ENCODE measurements around the gene UNC5C.

The UNC5C gene

DNA sequence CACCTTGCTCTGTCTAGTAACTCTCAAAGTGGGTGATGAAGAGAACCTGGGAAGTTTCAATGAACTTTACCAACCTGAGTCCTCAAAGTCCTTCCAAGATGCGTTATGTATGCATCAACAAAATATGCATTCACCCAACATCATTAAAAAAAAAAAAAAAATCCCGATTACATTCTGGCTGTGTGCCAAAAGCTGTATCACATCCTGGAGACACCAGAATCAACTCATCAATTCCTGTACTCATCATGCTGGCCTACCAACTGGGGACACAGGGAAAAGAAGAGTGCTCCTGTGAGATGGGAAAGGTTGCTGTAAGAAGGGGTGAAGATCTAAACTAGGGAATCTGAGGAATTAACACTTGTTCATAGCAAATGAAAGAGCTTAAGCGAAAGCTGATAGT, 16.5 kb downstream of the UNC5C start:
- no peaks in the 10 kb centered on the region for H3K79me1 ChIP-seq (ENCODE audit: low read length)
- H3K79me2 ChIP-seq (ENCODE audit: control insufficient read depth, insufficient read depth, low read length), result no peaks in the 10 kb centered on the region
- no peak overlapping the region for H3K4me2 ChIP-seq (ENCODE audit: low read length)
- DNase-seq, result no peak
- H3K27me3 ChIP-seq (ENCODE audit: insufficient read depth, low read length, poor library complexity), result no peaks in the 10 kb centered on the region
- no peak overlapping the region for H2AK5ac ChIP-seq (ENCODE audit: low read length)
- no peak overlapping the region for H3K4ac ChIP-seq (ENCODE audit: low read depth, low read length)
- no peaks in the 10 kb centered on the region for H3K4me1 ChIP-seq (ENCODE audit: control insufficient read depth, low read depth, low read length)
- no peak overlapping the region for H4K5ac ChIP-seq (ENCODE audit: low read length)
- H3K23ac ChIP-seq (ENCODE audit: low read length), result no peak overlapping the region
- no peaks in the 10 kb centered on the region for H3K36me3 ChIP-seq (ENCODE audit: control insufficient read depth, insufficient read depth, low read length)
- no peak overlapping the region for H2BK5ac ChIP-seq (ENCODE audit: low read length)
- H2BK120ac ChIP-seq (ENCODE audit: low read depth, low read length), result no peak overlapping the region
- H3K18ac ChIP-seq (ENCODE audit: low read length), result no peak overlapping the region
- no peak overlapping the region for H4K8ac ChIP-seq (ENCODE audit: low read depth, low read length)
- no CpG with 5 or more reads among the region's 3 CpGs for WGBS (ENCODE audit: extremely low coverage, insufficient coverage, low lambda C conversion rate)
- no peak overlapping the region for H3K4me3 ChIP-seq (ENCODE audit: low read length)
- H3K27ac ChIP-seq (ENCODE audit: low read depth, low read length), result no peak overlapping the region
- H3K56ac ChIP-seq (ENCODE audit: low read length), result no peak overlapping the region
- H2BK15ac ChIP-seq (replicated peaks; ENCODE audit: low read depth), result no peak overlapping the region
- no peak overlapping the region for H3K9ac ChIP-seq (ENCODE audit: low read length)

DNA sequence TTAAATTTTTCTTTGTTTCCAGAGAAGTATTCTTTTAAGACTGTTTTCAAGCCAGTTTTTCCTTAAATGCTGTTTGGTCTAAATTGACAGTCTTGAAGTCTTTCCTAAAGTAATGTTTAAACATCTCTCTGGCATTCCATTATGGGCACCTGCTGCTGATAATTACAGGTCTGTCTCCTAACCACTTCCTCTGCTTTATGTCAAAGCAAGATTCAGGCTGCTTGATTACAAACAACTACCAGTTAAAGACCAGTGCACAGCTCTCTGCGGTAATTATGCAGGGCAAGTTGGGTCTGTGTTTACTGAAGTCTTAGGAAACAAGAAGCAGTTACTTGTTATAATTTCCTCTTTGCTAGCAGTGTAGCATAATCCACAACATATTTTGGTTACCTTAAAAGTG, 17.6 kb downstream of the UNC5C start:
- no CpG with 5 or more reads among the region's 1 CpG for WGBS (ENCODE audit: extremely low coverage, insufficient coverage, low lambda C conversion rate)
- DNase-seq, result no peak
- Histone ChIP-seq H2BK5ac (ENCODE audit: low read length) (no peak overlapping the region), H3K4me1 (ENCODE audit: control insufficient read depth, low read depth, low read length) (no peaks in the 10 kb centered on the region), H3K79me2 (ENCODE audit: control insufficient read depth, insufficient read depth, low read length) (no peaks in the 10 kb centered on the region), H3K27me3 (ENCODE audit: insufficient read depth, low read length, poor library complexity) (no peaks in the 10 kb centered on the region), H3K23ac (ENCODE audit: low read length) (no peak overlapping the region), H3K4me2 (ENCODE audit: low read length) (no peak overlapping the region), H3K9ac (ENCODE audit: low read length) (no peak overlapping the region), H2AK5ac (ENCODE audit: low read length) (no peak overlapping the region), H3K4me3 (ENCODE audit: low read length) (no peak overlapping the region), H2BK15ac (replicated peaks; ENCODE audit: low read depth) (no peak overlapping the region), H3K27ac (ENCODE audit: low read depth, low read length) (no peak overlapping the region), H3K18ac (ENCODE audit: low read length) (no peak overlapping the region), H4K8ac (ENCODE audit: low read depth, low read length) (no peak overlapping the region), H3K4ac (ENCODE audit: low read depth, low read length) (no peak overlapping the region), H3K36me3 (ENCODE audit: control insufficient read depth, insufficient read depth, low read length) (no peaks in the 10 kb centered on the region), H4K5ac (ENCODE audit: low read length) (no peak overlapping the region), H3K79me1 (ENCODE audit: low read length) (no peaks in the 10 kb centered on the region), H2BK120ac (ENCODE audit: low read depth, low read length) (no peak overlapping the region), H3K56ac (ENCODE audit: low read length) (no peak overlapping the region)

DNA sequence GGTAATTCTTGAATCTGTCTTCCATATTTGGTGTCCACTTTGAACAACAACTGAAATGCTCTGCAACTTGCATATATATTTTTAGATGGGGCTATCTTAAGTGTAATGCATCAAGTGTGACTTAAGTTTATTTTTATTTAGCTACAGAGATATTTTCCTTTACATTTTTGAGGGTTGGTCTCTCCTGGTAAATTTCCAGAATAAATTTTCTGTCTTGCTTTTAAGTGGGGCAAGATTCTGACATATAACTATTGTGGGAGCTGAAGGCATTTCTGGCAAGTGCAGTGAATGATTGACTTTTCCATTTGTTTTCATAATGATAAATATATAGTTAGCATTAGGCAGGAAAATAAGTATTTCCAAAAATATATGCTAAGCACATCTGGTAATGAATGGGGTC, 18.8 kb downstream of the UNC5C start:
- H3K23ac ChIP-seq (ENCODE audit: low read length), result no peak overlapping the region
- H3K4me2 ChIP-seq (ENCODE audit: low read length), result no peak overlapping the region
- no peak overlapping the region for H4K5ac ChIP-seq (ENCODE audit: low read length)
- H2BK5ac ChIP-seq (ENCODE audit: low read length), result no peak overlapping the region
- DNase-seq, result no peak
- H2BK120ac ChIP-seq (ENCODE audit: low read depth, low read length), result no peak overlapping the region
- H4K8ac ChIP-seq (ENCODE audit: low read depth, low read length), result no peak overlapping the region
- H3K27ac ChIP-seq (ENCODE audit: low read depth, low read length), result no peak overlapping the region
- H2AK5ac ChIP-seq (ENCODE audit: low read length), result no peak overlapping the region
- no peaks in the 10 kb centered on the region for H3K79me1 ChIP-seq (ENCODE audit: low read length)
- H2BK15ac ChIP-seq (replicated peaks; ENCODE audit: low read depth), result no peak overlapping the region
- no peak overlapping the region for H3K9ac ChIP-seq (ENCODE audit: low read length)
- H3K4me3 ChIP-seq (ENCODE audit: low read length), result no peak overlapping the region
- no peak overlapping the region for H3K18ac ChIP-seq (ENCODE audit: low read length)
- H3K56ac ChIP-seq (ENCODE audit: low read length), result no peak overlapping the region
- no peaks in the 10 kb centered on the region for H3K4me1 ChIP-seq (ENCODE audit: control insufficient read depth, low read depth, low read length)
- no peaks in the 10 kb centered on the region for H3K27me3 ChIP-seq (ENCODE audit: insufficient read depth, low read length, poor library complexity)
- H3K36me3 ChIP-seq (ENCODE audit: control insufficient read depth, insufficient read depth, low read length), result no peaks in the 10 kb centered on the region
- H3K79me2 ChIP-seq (ENCODE audit: control insufficient read depth, insufficient read depth, low read length), result no peaks in the 10 kb centered on the region
- no peak overlapping the region for H3K4ac ChIP-seq (ENCODE audit: low read depth, low read length)

DNA sequence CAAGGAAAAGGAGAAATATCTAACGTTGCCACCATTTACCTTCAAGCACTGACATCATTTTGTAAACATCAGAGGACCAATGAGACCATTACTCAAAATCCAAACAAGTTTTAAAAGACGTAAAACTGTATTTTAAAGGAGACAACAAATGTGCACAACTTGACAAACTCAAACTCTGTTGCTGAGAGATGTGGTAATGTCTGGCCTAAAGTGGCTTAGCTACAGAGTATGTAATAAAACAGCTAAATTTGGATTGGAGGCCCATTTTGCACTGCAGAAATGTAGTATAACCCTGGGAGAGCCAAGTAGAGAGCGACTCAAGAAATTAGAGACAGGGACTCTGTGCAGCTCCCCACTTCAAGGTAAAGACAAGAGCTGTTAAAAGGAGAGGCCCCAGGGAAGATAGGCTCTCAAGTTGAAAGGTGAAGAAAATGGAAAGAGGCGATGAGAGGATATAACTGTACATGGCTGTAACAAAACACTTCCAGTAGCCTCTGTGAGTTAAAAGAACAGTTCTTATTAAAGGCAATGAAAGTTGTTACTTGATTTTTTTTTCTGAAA, 20.3 kb downstream of the UNC5C start:
- H4K8ac ChIP-seq (ENCODE audit: low read depth, low read length), result no peak overlapping the region
- no peaks in the 10 kb centered on the region for H3K36me3 ChIP-seq (ENCODE audit: control insufficient read depth, insufficient read depth, low read length)
- no peak overlapping the region for H3K4me2 ChIP-seq (ENCODE audit: low read length)
- no peaks in the 10 kb centered on the region for H3K79me1 ChIP-seq (ENCODE audit: low read length)
- no peak overlapping the region for H2BK5ac ChIP-seq (ENCODE audit: low read length)
- no peak overlapping the region for H3K4me3 ChIP-seq (ENCODE audit: low read length)
- no peaks in the 10 kb centered on the region for H3K4me1 ChIP-seq (ENCODE audit: control insufficient read depth, low read depth, low read length)
- H2BK15ac ChIP-seq (replicated peaks; ENCODE audit: low read depth), result no peak overlapping the region
- no peak overlapping the region for H3K56ac ChIP-seq (ENCODE audit: low read length)
- H3K18ac ChIP-seq (ENCODE audit: low read length), result no peak overlapping the region
- H3K79me2 ChIP-seq (ENCODE audit: control insufficient read depth, insufficient read depth, low read length), result no peaks in the 10 kb centered on the region
- H3K4ac ChIP-seq (ENCODE audit: low read depth, low read length), result no peak overlapping the region
- no peaks in the 10 kb centered on the region for H3K27me3 ChIP-seq (ENCODE audit: insufficient read depth, low read length, poor library complexity)
- no peak overlapping the region for H4K5ac ChIP-seq (ENCODE audit: low read length)
- H2AK5ac ChIP-seq (ENCODE audit: low read length), result no peak overlapping the region
- WGBS (ENCODE audit: extremely low coverage, insufficient coverage, low lambda C conversion rate), result no CpG with 5 or more reads among the region's 4 CpGs
- H2BK120ac ChIP-seq (ENCODE audit: low read depth, low read length), result no peak overlapping the region
- no peak overlapping the region for H3K27ac ChIP-seq (ENCODE audit: low read depth, low read length)
- DNase-seq, result no peak
- H3K23ac ChIP-seq (ENCODE audit: low read length), result no peak overlapping the region
- H3K9ac ChIP-seq (ENCODE audit: low read length), result no peak overlapping the region

DNA sequence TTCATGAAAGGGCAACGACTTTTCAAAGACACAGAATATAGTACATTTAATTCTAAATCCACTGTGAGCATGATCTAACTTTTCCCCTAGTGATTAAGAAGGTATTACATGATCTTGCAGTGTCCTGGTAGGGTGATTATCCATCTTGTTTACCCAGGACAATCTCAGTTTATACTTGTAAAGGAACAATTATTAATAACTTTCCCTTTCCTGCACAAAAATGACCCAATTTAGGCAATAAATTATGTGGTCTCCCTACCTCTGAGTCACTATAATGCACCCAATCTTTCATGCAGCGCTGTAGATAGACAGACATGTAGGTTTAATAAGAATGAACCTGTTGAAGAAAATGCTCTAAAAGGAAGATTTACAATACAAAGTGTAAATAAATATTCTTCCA, 22.7 kb downstream of the UNC5C start:
- Histone ChIP-seq H3K79me2 (ENCODE audit: control insufficient read depth, insufficient read depth, low read length) (no peaks in the 10 kb centered on the region), H2BK15ac (replicated peaks; ENCODE audit: low read depth) (no peak overlapping the region), H4K8ac (ENCODE audit: low read depth, low read length) (no peak overlapping the region), H3K27ac (ENCODE audit: low read depth, low read length) (no peak overlapping the region), H3K4me1 (ENCODE audit: control insufficient read depth, low read depth, low read length) (no peaks in the 10 kb centered on the region), H3K79me1 (ENCODE audit: low read length) (no peaks in the 10 kb centered on the region), H3K56ac (ENCODE audit: low read length) (no peak overlapping the region), H3K4me2 (ENCODE audit: low read length) (no peak overlapping the region), H4K5ac (ENCODE audit: low read length) (no peak overlapping the region), H2BK120ac (ENCODE audit: low read depth, low read length) (no peak overlapping the region), H3K27me3 (ENCODE audit: insufficient read depth, low read length, poor library complexity) (no peaks in the 10 kb centered on the region), H2AK5ac (ENCODE audit: low read length) (no peak overlapping the region), H3K4me3 (ENCODE audit: low read length) (no peak overlapping the region), H3K18ac (ENCODE audit: low read length) (no peak overlapping the region), H3K9ac (ENCODE audit: low read length) (no peak overlapping the region), H3K23ac (ENCODE audit: low read length) (no peak overlapping the region), H3K4ac (ENCODE audit: low read depth, low read length) (no peak overlapping the region), H3K36me3 (ENCODE audit: control insufficient read depth, insufficient read depth, low read length) (no peaks in the 10 kb centered on the region), H2BK5ac (ENCODE audit: low read length) (no peak overlapping the region)
- no CpG with 5 or more reads among the region's 2 CpGs for WGBS (ENCODE audit: extremely low coverage, insufficient coverage, low lambda C conversion rate)
- DNase-seq, result no peak

DNA sequence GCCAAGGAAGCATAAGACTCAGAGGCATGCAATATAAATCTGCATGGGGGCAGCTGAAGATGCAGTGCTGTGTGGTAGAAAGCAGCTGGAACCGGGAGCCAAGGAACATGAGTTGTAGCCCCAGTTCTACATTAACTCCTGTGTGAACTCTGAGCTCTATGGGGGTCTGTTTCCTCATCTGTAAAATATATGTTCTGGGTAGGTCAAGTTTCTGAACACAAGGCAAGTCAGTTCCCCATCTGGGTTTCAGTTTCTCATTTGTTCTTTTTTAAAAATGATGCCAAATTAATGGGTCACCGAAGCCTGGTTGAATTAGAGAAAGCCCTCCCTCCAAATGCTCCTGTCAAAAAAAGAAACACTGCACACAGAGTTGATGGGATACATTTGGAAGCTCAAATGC, 24.0 kb downstream of the UNC5C start:
- H2AK5ac ChIP-seq (ENCODE audit: low read length), result no peak overlapping the region
- no peak overlapping the region for H3K4me3 ChIP-seq (ENCODE audit: low read length)
- H3K9ac ChIP-seq (ENCODE audit: low read length), result no peak overlapping the region
- H3K27ac ChIP-seq (ENCODE audit: low read depth, low read length), result no peak overlapping the region
- no peak overlapping the region for H4K8ac ChIP-seq (ENCODE audit: low read depth, low read length)
- no peak overlapping the region for H2BK15ac ChIP-seq (replicated peaks; ENCODE audit: low read depth)
- H3K79me1 ChIP-seq (ENCODE audit: low read length), result no peaks in the 10 kb centered on the region
- H2BK5ac ChIP-seq (ENCODE audit: low read length), result no peak overlapping the region
- WGBS (ENCODE audit: extremely low coverage, insufficient coverage, low lambda C conversion rate), result no CpG with 5 or more reads among the region's 2 CpGs
- H3K4me1 ChIP-seq (ENCODE audit: control insufficient read depth, low read depth, low read length), result no peaks in the 10 kb centered on the region
- H4K5ac ChIP-seq (ENCODE audit: low read length), result no peak overlapping the region
- H3K79me2 ChIP-seq (ENCODE audit: control insufficient read depth, insufficient read depth, low read length), result no peaks in the 10 kb centered on the region
- H3K23ac ChIP-seq (ENCODE audit: low read length), result no peak overlapping the region
- H3K18ac ChIP-seq (ENCODE audit: low read length), result no peak overlapping the region
- no peak overlapping the region for H2BK120ac ChIP-seq (ENCODE audit: low read depth, low read length)
- no peak overlapping the region for H3K4me2 ChIP-seq (ENCODE audit: low read length)
- H3K56ac ChIP-seq (ENCODE audit: low read length), result no peak overlapping the region
- H3K4ac ChIP-seq (ENCODE audit: low read depth, low read length), result no peak overlapping the region
- H3K36me3 ChIP-seq (ENCODE audit: control insufficient read depth, insufficient read depth, low read length), result no peaks in the 10 kb centered on the region
- no peak for DNase-seq
- no peaks in the 10 kb centered on the region for H3K27me3 ChIP-seq (ENCODE audit: insufficient read depth, low read length, poor library complexity)

All from mesendoderm (in vitro differentiated cells).